Ascending aorta (tissue), 2 donors: ENCODE data around the gene RHBDL1. TPM values are rescaled to one million over a fixed set of nuclear protein-coding genes. Genes with fewer than 3 reads are reported as not detected.
A peak's percentile ranks its signal among the peaks of the same experiment; 100 is the strongest.

Source experiments
- DNase-seq, 2 donors: peaks; one replicate each; pipeline ENCODE4 v3.0.0-alpha.2; 2019; ENCODE audit warnings: low spot score in 2 of 2
- H3K27ac ChIP-seq, 2 donors: fragments of 200-600 bp; sonication (generic); one replicate each; pipeline ENCODE4 v1.5.1; 2016 to 2017; ENCODE audit warnings: mild to moderate bottlenecking in 1 of 2
- H3K27me3 ChIP-seq: fragments of 200-600 bp; sonication (generic); one replicate; pipeline ENCODE4 v1.5.1; 2017
- H3K36me3 ChIP-seq, 2 donors: fragments of 200-600 bp; sonication (generic); one replicate each; pipeline ENCODE4 v1.5.1; 2016
- H3K4me1 ChIP-seq, 2 donors: fragments of 200-600 bp; sonication (generic); one replicate each; pipeline ENCODE4 v1.5.1; 2016 to 2017; ENCODE audit warnings: mild to moderate bottlenecking in 1 of 2
- H3K4me3 ChIP-seq, 2 donors: fragments of 200-600 bp; sonication (generic); one replicate each; pipeline ENCODE4 v1.5.1; 2016 to 2017; ENCODE audit warnings: mild to moderate bottlenecking in 1 of 2
- H3K9me3 ChIP-seq, 2 donors: fragments of 200-600 bp; sonication (generic); one replicate each; pipeline ENCODE4 v1.5.1; 2016
- CTCF ChIP-seq, 3 experiments: fragments of 200-600 bp in 2 of 3; fragments of 450-650 bp in 1 of 3; sonication (generic) in 2 of 3; IDR thresholded peaks; one replicate each; pipeline ENCODE4 v1.5.1; 2016 to 2019; ENCODE audit warnings: antibody characterized with exemption in 3 of 3, mild to moderate bottlenecking in 1 of 3, moderate library complexity in 1 of 3
- intact Hi-C: fragments of 100-400 bp; cut with DNase I; formaldehyde crosslinking; loops from one replicate; pipeline ENCODE4 v1.15.1; 2023
- total RNA-seq: library from RNA; depleted of rRNA; stranded (reverse); fragments of >200 nt; gene quantifications from one replicate; pipeline ENCODE4 v1.1.0, GENCODE V29; 2016

RHBDL1 gene
- total RNA-seq, 1 donor from 2014 or later, result 1.1 TPM

DNA sequence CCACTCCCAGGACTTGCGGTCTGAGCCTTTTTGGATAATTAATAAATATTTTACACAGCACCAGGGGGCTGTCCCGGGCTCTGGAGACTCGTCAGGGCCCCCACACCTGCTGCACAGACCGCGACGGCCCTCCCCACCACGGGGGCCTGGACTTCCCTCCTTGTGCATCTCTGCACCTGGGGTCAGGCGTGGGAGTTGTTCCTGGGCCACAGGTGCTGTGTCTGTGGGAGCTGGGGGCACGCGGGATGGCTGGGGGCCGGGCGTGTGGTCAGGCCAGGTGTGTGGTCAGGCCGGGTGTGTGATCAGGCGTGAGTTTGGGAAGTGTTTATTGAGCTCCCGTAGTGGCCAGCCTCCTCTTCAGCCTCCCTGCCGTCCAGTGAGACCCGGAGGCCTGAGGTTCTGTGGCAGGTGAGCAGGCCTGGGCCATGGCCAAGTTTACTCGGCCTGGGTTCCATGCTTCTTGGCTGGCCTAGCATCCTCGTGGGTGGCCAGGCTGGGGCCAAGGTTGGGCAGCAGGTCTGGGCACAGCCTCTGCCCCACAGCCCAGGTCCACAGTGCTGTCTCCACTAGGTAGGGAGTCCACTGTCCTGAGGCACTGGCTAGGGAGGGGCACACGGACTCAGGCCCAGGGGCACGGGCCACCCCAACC is 2.9 kb downstream of the RHBDL1 start:
- DNase-seq, result no peak
- Histone ChIP-seq H3K27ac (no peak overlapping the region), H3K27me3 (no peaks in the 10 kb centered on the region), H3K9me3 (no peaks in the 10 kb centered on the region), H3K36me3 (peaks cover 18 to 20% of the 10 kb centered on the region in 2 donors), H3K4me1 (peaks cover 15 to 28% of the 10 kb centered on the region in 2 donors), H3K4me3 (no peak overlapping the region)
- intact Hi-C loops, result no loop called here
- no peak for TF ChIP-seq CTCF (IDR thresholded peaks at IDR 0.05)

DNA sequence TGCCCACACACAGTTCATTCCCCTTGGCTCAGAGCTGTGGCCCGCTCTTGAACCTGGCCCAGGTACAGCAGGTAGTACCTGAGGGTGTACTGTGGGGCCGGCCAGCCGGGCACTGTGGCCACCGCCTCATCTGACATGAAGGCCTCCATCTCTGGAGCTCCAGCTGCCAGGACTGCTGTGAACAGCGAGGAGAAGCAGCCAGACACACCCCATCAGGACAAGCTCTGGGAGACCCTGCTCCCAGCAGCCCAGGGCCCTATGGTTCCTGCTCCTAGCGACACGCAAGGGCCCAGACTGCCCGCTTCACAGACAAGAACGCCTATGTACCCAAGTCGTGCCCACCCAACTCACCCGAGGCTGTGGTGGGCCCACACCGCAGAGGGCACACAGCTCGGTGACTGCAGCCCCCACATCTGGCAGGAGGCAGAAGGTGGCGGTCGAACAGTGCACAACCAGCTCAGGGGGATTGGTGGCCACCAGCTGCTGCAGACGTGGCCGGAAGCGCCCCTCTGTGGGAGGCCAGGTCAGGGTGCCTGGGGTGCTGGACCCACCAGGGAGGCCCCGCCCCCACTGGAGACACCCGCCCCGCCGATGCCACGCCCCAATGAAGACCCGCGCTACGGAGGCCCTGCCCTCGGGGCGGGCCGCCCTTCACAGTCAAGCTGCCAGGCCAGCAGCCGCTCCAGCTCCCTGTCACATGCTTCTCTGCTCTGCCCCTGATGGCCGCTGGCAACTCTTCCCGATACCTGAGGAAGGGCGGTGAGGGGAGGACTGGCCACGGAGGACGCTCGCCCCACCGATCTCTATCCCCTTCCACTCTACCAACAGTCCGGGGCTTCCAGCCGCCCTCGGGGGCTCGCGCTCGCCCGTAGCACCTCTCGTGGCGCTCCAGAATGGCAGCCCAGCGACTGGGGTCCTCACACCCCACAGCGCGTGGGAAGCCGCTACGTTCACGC is 3.7 kb downstream of the RHBDL1 start:
- no peak for TF ChIP-seq CTCF (IDR thresholded peaks at IDR 0.05)
- DNase-seq, result peak in 1 of 2 donors; percentile 81
- Histone ChIP-seq H3K27ac (peak overlapping the region; percentile 85 to 90), H3K4me1 (peaks cover 20 to 32% of the 10 kb centered on the region in 2 donors), H3K9me3 (no peaks in the 10 kb centered on the region), H3K27me3 (no peaks in the 10 kb centered on the region), H3K36me3 (peaks cover 13 to 15% of the 10 kb centered on the region in 2 donors), H3K4me3 (peak overlapping the region; percentile 89 to 90)
- intact Hi-C loops, result no loop called here

- Histone ChIP-seq H3K27me3 (no peaks in the 10 kb centered on the region), H3K9me3 (no peaks in the 10 kb centered on the region), H3K4me1 (peaks cover 20 to 38% of the 10 kb centered on the region in 2 donors), H3K4me3 (peak within 1 kb of the TSS; percentile 89 to 90), H3K27ac (peak within 1 kb of the TSS; percentile 85 to 90), H3K36me3 (peaks cover 13 to 15% of the 10 kb centered on the region in 2 donors)
- intact Hi-C loops, result loop anchor here (2.0 kb wide), 1 partner anchor 43 kb away; the partner anchor contains the start of gene METTL26
- peak in 1 of 2 donors; percentile 90 for DNase-seq
- peak in 1 of 3 experiments; percentile 10 for TF ChIP-seq CTCF (IDR thresholded peaks at IDR 0.05)
Observed at GRCh38 chr16:679814-680624, 4.5 kb downstream of the RHBDL1 start, which contains the start of gene STUB1. STUB1 (plus strand) TSS chr16:680410; CDS start chr16:680526, 116 bp downstream.

DNA sequence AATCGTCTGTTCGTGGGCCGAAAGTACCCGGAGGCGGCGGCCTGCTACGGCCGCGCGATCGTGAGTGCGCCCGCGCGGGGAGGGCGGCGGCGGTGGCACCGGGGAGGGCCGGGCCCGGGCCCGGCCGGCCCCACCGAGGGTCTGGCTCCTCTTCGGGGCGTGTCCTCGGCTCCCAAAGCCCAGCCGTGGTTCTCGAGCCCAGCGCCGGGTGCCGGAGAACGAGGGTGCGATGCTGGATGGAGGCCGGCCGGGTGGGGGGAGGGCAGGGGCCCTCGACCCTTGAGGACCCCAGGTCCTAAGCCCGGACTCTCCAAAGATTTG is 5.1 kb downstream of the RHBDL1 start:
- peaks cover 13 to 15% of the 10 kb centered on the region in 2 donors for H3K36me3 ChIP-seq
- no peak for TF ChIP-seq CTCF (IDR thresholded peaks at IDR 0.05)
- peak overlapping the region; percentile 85 to 90 for H3K27ac ChIP-seq
- no peak for DNase-seq
- no peaks in the 10 kb centered on the region for H3K27me3 ChIP-seq
- H3K9me3 ChIP-seq, result no peaks in the 10 kb centered on the region
- intact Hi-C loops, result loop anchor here (2.0 kb wide), 1 partner anchor 44 kb away; the partner anchor contains the start of gene METTL26
- H3K4me1 ChIP-seq, result peaks cover 20 to 40% of the 10 kb centered on the region in 2 donors
- H3K4me3 ChIP-seq, result peak overlapping the region; percentile 89 to 90
